GM21515 (cell line): ENCODE measurements around the gene PATJ.

Experiments used
- ATAC-seq: cut with Tn5 transposase; IDR thresholded peaks from one replicate; pipeline ENCODE4 v1.9.1; 2021; ENCODE audit not compliant: unreplicated experiment

The PATJ gene

GRCh38 chr1:62043154-62043553 lies 300.9 kb downstream of the PATJ start:
- no peak for ATAC-seq

- no peak for ATAC-seq
These were observed 303.3 kb downstream of the PATJ start for GRCh38 chr1:62045574-62045973.

DNA sequence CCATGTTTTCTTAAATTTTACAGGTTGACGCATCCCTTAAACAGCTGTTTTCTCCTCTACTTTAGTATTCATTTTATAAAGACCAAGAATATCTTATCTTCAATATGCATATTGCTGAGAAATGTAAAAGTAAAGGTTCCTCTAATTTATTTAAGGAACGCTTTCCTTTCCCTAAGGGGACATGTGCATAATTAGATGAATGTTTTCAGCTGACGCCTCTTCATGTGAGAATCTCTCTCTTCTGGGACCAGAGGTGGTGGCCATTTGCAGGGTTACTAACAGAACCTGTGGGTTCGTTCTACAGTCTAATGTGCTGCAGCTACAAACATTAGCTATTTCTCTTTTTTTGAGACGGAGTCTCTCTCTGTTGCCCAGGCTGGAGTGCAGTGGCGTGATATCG lies 304.6 kb downstream of the PATJ start:
- no peak for ATAC-seq

DNA sequence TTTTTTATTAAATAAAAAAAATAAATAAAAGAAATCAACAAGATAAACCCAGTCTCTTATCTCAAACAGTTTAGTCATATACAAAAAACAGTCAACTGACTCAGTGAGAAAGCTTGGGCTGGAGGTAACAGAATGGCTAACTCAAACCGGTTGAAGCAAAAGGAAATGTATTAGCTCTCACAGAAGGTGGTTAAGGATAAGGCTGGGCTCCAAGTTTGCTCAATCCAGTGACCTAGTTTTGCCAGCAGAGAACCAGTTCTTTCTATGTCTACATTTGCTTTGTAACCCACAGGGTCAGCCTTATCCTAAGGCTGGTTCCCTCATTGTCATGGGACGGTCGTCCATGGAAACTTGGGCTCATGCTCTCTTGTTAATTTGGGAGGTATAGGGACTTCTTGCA lies 307.9 kb downstream of the PATJ start:
- no peak for ATAC-seq

DNA sequence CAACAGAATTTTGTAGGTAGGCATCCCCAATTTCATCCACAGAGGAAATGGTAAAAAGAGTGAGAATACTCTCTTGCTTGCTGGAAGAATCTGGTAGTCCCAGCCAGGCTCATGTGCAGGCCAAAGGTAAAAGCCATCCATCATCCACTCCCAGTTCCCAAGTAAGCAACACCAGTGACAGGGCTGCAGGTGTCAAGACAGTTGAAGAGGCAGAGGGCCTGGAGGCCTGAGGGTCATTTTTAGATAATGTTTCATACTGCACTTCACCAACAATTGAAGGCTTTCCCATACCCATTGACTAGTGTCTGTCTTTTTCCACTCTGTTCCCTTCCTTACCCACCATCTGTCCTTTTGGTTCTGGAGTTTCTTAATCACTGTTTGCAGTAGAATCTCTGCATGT lies 310.7 kb downstream of the PATJ start:
- ATAC-seq = no peak

- ATAC-seq = no peak
These were observed 311.9 kb downstream of the PATJ start for GRCh38 chr1:62054188-62054587.

DNA sequence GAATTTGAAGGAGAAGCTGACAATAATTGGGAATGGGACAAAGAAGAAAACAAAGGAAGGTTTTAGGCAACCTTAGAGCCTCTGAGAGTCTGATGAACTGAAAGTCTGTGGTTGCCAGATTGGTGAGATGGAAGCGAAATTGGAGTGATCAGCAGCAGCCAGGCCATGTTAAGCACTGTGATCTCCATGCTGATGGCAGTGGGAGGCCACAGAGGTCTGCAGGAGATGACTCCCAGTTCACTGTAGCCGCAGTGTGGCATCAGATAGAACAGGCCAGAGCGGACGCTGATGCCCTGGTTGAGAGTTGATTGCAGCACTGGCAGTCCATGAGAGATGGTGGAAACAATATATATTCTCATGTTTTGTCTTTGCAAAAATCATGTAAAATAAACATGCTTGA lies 314.9 kb downstream of the PATJ start:
- ATAC-seq = no peak

GRCh38 chr1:62057641-62058290 lies 315.5 kb downstream of the PATJ start:
- ATAC-seq = no peak

DNA sequence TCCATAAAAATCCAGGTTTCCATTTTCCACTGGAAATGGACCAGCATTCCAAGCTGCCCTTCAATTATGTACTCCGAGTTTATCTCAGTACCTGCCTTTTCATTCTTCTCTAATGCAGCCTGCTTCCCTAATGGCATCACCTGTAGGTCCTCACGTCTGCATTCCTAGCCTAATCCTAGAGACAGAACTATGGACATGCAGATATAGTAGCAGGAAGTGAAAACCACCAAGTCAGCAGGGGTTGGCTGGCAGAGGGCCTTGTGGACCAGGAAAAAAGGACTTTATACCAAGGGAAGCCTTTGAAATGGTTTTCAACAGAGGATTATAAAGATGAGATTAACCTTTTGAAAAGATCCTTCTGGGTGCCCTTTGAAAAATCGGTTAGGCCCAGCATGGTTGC lies 316.7 kb downstream of the PATJ start:
- no peak for ATAC-seq

DNA sequence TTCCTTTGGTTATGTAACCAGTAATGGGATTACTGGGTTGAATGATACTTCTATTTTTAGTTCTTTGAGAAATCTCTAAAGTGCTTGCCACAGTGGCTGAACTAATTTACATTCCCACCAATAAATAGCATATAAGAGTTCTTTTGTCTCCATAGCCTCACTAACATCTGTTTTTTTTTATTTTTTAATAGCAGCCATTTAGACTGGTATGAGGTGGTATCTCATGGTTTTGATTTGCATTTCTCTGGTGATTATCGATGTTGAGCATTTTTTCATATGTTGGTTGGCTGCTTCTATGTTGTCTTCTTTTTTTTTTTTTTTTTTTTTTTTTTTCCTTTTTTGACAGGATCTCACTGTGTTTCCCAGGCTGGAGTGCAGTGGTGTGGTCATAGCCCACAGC lies 319.8 kb downstream of the PATJ start:
- no peak for ATAC-seq

- no peak for ATAC-seq
These were observed 322.6 kb downstream of the PATJ start for GRCh38 chr1:62064829-62065407.

DNA sequence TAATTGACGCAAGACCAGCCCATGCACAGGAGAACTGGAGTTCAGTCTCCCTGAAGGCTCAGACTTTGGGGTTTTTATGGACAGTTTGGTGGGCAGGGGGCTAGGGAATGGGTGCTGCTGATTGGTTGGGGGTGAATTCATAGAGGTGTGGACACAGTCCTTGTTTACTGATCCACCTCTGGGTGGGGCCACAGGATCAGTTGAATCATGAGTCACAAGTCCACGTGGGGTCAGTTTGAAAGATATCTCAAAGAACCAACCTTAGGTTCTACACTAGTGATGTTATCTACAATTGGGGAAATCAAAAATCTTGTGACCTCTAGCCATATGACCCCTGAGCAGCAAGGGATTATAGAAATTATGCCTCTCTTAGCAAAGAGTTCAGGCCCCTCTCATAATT lies 324.4 kb downstream of the PATJ start:
- ATAC-seq = no peak

DNA sequence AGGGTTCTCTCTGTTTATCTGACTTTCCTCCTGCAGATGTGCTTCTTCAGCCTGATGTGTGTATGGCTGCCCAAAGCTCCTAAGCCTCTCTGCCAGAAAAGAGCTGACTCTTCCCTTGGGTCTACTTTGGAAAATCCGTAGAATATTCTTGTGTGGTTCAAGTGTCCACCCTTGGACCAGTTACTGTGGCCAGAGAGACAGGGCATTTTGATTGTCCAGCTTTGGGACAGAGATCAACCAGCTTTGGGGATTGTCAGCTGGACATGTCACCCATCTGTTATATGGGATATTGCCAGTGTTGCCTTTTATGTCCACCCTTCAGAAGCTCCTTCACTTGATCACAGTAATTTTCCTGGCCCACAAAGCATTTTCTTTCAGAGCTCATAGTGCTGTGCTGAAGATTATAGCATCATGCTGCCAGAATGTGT lies 326.1 kb downstream of the PATJ start:
- ATAC-seq = no peak

DNA sequence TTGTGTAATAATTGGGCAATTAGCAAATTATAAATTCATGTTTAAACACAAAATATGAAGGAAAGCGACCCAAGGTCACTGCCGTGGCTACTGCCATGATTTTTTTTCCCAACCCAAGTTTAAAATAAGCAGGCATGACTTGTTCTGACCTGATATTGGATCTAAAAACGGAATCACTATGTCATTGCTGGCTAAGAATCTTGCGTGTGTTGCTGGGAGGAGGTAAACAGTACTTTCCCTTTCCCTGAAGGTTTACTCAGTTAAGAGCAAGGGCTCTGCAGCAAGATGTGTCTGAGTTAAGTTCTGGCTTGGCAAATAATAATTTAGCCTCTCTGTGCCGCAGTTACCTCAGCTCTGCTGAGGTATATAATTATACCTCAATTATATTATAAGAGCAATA lies 326.7 kb downstream of the PATJ start:
- ATAC-seq = no peak

- ATAC-seq = no peak
These were observed 328.2 kb downstream of the PATJ start for GRCh38 chr1:62070384-62071011.

GRCh38 chr1:62071695-62072094 lies 329.4 kb downstream of the PATJ start:
- ATAC-seq = no peak

GRCh38 chr1:62076286-62076685 lies 334.0 kb downstream of the PATJ start:
- no peak for ATAC-seq

DNA sequence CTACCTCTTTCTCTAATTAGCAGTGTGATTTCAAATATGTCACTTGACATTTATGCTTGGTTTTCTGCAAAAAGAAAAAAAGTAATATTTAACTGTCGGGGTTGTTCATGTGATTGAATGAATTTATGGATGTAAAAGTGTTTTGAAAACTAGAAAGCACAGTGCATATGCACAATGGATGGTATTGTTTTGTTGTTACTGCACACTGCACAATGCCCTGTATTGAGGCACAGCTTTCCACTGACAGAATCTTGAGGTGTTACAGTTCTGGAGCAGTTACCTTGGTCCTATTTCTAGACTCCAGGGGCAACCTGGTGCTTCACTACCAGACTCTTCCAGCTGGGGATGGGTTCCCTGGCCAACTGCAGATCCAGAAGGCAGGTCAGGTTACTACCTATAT lies 335.5 kb downstream of the PATJ start:
- ATAC-seq = no peak

DNA sequence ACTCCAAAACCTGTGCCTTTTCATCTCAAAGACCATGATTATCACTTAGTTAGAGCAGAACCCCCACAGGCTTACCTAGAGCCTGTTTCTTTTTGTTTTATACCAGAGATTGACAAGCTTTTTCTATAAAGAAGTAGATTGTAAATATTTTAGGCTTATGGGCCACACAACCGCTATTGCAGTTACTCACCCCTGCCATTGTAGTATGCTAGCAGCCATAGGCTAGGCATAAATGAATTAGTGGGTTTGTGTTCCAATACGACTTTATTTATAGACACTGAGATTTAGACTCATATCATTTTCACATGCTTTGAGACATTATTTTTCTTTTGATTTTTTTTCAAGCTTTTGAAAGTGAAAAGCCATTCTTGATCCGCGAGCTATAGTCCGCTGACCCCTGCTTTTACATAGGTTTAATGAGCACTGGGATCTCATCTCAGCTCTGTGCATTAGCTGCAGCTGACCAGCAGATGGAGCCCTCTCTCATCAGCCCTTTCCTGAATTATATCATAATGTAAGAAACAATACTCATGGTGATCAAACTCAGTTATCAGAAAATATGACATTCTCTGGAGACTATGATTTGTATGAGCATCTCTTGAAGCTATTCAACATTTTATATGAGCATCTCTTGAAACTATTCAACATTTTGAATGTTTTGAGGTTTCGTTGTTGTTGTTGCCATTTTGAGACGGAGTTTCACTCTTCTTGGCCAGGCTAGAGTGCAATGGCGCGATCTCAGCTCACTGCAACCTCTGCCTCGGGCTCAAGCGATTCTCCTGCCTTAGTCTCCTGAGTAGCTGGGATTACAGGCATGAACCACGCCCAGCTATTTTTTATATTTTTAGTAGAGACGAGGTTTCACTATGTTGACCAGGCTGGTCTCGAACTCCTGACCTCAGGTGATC lies 340.4 kb downstream of the PATJ start:
- no peak for ATAC-seq

GRCh38 chr1:62084310-62084890 lies 342.1 kb downstream of the PATJ start:
- ATAC-seq = no peak

DNA sequence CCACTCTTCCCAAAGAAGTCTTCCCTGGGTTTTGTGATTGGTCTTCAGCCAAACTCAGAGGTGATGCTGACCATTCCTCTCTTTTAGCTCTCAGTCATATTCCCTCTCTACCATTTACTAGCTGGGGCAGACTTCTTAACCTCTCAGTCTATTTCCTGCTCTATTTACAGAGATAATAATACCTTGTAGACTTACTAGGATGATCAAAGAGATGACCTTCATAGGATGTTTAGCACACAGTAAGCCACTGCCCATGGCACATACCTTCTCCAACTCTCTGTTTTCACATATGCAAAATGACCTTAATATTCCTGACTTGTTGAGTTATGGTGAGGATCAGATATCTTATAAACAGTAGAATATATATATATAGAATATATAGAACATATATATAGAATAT lies 346.2 kb downstream of the PATJ start:
- ATAC-seq = no peak
